Uterus (tissue), 2 donors: ENCODE data around the gene SUPT5H.

ENCODE experiments used
- CTCF ChIP-seq, 4 experiments: fragments of 200-600 bp in 2 of 4; fragments of 450-650 bp in 2 of 4; sonication (generic) in 2 of 4; IDR thresholded peaks; one replicate each; pipeline ENCODE4 v1.5.1; 2016 to 2019; ENCODE audit warnings: antibody characterized with exemption in 4 of 4, mild to moderate bottlenecking in 2 of 4, moderate library complexity in 1 of 4
- POLR2A ChIP-seq, 2 donors: fragments of 450-650 bp; IDR thresholded peaks; one replicate each; pipeline ENCODE4 v1.6.1; 2016; ENCODE audit warnings: antibody characterized with exemption in 2 of 2, mild to moderate bottlenecking in 1 of 2, moderate library complexity in 1 of 2

- no peak for TF ChIP-seq CTCF (IDR thresholded peaks at IDR 0.05)
- no peak for TF ChIP-seq POLR2A (IDR thresholded peaks at IDR 0.05)
Measured at GRCh38 chr19:39475748-39476147, 30.4 kb downstream of the SUPT5H start.
